ENCODE measurements around the gene RAPGEF3. TPM values are rescaled to one million over a fixed set of nuclear protein-coding genes. Genes with fewer than 3 reads are reported as not detected.

Gene RAPGEF3
- total RNA-seq, 1 donor from 2014 or later, result 13.5 TPM

DNA sequence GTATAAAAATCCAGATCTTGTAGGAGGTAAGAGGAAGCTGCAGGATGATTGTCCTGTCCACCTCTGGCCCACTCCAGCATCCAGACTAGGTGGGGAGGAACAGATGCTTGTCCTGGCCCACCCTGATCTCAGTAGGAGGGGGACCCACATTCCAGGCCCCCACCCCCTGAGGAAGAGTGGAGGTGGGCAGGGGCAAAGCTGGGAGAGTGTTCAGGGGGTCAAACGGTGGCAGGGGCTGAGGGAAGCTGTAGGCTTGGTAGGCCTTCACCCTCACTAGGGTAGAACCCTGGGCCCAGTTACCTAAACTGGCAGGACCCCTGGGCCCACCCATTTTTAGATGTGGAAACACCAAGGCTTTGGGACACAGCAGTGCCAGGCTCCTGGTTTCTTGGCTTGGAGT is 18.5 kb upstream of the RAPGEF3 start:
- DNase-seq (ENCODE audit: low read depth in 2 of 2), result no peak

DNA sequence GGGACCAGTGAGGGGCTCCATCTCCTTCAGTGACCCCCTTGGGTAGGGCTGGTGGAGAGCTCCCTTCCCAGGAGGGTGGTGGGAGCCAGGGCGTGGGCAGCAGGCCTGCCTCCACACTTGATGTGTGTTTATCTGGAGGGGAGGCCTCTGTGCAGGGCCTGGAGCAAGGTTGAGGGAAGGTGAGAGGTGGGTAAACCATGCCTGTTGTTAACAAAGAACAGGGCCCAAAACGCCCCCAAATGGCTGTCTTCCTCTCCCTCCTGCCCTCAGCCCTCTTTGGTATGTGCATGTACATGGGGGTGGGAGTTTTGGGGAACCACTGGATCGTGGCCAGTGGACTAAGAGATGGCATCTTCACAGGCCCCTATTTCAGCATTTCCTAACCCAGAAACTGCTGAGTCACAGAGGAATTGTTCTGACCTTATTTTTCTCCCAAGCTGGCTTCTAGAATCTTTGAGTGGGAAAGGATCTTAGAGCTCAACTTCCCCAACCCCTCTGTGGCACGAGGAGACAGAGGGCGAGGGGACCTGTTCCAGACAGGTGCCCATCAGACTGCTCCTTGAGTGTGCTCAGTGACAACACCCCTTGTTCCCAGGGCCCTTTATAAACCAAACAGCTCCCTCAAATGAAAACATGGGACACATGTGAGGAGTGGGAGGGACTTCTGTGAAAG is 17.9 kb upstream of the RAPGEF3 start:
- DNase-seq (ENCODE audit: low read depth in 2 of 2), result no peak

GRCh38 chr12:47775100-47775911 is 16.6 kb upstream of the RAPGEF3 start:
- DNase-seq (ENCODE audit: low read depth in 2 of 2), result no peak

DNA sequence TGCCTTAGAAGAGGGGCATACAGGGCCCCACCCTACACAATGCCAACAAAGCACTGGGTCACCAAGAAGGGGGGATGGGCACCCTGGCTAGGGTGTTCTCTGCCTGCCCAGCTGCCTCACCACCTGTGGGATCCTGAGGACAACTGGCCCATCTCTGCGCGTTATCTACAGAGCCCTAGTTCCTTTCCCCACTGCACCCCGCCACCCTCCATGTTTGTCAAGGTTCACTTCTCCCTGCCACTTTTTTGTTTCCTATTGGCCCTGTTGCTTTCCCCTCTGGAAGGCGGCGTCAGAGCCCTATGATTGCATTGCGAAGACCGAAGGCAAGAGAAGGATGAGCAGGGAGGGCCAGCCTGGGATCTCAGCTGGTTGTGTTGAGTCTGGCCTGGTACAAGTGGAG is 16.0 kb upstream of the RAPGEF3 start:
- no peak for DNase-seq (ENCODE audit: low read depth in 2 of 2)

DNA sequence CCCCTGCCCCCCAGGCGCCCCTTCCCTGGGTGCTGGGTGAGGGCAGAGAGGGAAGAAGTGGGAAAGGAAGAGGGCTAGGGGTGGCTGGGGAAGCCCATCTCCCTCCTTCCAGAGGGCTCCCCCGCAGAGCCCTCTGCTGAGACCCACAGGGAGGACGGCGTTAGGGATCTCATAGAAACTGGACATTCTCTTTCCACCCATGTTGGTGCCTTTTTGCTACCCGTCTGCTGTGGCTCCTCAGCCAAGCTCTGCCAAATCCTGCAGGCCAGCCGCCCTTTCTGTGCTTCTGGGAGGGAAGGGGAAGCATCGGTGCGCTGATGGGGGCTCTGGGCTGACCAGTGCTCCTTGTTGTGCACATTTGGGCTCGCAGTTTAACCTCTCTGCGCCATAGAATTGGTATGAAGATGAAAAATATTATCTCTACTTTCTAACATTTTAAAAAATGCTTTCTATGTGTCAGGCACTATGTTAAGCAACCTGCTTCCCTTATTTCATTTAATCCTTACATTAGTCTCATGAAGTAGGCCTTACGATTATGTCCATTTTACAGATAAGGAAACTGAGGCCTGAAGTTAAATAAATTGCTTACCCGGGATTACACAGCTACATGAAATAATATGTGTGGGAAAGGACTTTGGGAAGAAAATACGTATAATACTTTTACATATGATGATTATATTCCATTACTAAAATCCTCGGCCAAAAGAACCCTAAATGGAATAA is 15.3 kb upstream of the RAPGEF3 start:
- DNase-seq (ENCODE audit: low read depth in 2 of 2), result no peak

DNA sequence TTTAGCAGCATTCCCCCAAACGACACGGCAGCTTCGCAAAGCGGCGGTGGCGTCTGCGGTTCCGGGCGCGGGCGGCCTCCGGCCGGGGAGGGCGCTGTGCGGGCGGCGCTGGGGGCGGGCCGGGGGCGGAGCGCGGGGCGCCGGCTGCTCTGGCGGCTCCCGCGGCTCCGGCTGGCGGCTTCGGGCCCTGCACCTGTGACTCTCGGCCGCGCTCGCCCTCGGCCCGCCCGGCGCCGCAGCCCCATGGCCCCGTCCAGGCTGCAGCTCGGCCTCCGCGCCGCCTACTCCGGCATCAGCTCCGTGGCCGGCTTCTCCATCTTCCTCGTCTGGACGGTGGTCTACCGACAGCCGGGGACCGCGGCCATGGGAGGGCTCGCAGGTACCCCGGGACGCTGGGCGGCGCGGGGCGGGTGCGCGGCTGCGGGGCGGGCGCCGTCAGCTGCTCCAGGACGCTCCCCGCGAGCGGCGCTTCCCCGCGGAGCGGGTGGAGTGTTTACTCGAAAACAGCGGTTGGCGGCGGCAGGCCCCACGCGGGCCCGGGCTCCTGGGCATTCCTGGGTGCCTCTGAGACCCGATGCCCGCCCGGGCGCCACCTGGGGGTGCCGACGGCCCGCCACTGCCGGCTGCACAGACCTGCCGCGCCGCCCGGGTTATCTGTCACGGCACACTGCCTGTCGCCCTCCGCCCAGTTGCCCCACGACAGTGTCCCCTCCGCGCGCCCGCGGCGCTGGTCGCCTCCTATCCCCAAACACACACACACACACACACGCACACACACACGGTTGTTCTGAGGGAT is 14.6 kb upstream of the RAPGEF3 start, which contains the start of gene SLC48A1:
SLC48A1 (plus strand) TSS at position 177 of the 796 bp plus-strand sequence; CDS start at position 244, 67 bp downstream.
- DNase-seq (ENCODE audit: low read depth in 2 of 2), result peak; percentile 22 to 76

DNA sequence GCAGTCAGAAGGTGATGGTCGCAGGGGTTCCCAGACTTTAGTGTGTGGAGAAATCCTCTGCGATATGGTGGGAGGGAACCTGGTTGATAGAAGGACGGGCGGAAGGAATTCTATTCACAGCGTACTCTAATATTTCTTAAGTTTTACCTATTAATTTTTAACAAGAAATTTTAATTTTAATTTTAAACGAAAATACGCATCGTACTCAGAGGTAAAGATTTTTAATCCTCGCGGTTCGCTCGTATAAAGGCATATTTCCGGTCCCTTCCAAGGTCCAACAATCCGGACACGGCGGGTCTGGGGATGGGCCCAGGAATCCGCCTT is 14.0 kb upstream of the RAPGEF3 start:
- DNase-seq (ENCODE audit: low read depth in 2 of 2), result no peak

DNA sequence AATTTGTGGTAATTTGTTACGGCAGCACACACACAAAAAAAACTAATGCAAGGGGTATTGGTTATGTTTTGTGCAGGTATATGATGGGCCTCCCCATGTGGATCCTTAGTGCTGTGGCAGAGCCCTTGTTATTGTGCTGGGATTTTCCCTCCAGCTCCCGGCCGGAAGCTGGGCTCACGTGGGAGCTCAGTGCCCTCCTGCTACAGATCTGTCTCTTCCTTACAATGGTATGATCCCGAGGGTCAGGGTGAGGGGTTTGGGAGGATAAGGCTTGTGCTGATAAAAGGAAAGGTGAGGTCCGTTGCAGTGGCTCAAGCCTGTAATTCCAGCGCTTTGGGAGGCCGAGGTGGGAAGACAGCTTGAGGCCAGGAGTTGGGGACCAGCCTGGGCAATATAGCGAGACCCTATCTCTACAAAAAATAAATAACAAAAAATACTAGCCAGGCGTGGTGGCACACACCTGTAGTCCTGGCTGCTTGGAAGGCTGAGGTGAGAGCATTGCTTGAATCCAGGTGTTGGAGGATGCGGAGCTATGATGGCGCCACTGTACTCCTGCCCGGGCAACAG is 13.5 kb upstream of the RAPGEF3 start:
- DNase-seq (ENCODE audit: low read depth in 2 of 2), result peak in 1 of 2 donors; percentile 39

GRCh38 chr12:47771304-47771703 is 12.6 kb upstream of the RAPGEF3 start:
- DNase-seq (ENCODE audit: low read depth in 2 of 2), result no peak

DNA sequence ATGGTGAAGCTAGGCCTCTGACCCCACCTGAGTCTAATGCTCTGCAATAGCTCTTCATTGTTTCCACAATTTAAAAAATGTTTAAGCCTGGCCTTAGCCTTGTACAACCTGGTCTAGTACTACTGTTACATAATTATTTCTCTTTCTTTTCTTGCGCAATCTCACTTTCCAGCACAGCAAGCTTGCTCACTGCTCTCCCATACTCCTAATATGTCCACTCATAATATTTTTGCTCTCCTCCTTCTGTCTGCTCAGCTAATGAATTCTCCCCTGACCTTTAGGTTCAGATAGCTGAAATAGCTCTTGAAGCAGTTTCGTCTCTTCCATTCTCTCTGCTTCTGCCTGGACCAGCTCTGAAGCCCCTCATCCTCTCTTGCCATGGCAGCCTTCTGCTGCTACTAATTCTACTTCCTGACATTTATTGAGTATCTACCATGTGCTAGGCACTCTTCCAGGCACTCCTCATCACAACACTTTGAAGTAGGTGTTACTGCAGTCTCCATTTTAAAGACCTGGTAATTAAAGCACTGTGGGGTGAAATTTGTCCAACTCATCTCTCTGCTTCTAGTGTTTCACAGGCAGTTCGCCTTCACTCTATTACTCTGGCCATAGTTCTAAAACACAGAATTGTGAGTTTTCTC is 11.5 kb upstream of the RAPGEF3 start:
- DNase-seq (ENCODE audit: low read depth in 2 of 2), result no peak

GRCh38 chr12:47769234-47770085 is 10.8 kb upstream of the RAPGEF3 start:
- no peak for DNase-seq (ENCODE audit: low read depth in 2 of 2)

DNA sequence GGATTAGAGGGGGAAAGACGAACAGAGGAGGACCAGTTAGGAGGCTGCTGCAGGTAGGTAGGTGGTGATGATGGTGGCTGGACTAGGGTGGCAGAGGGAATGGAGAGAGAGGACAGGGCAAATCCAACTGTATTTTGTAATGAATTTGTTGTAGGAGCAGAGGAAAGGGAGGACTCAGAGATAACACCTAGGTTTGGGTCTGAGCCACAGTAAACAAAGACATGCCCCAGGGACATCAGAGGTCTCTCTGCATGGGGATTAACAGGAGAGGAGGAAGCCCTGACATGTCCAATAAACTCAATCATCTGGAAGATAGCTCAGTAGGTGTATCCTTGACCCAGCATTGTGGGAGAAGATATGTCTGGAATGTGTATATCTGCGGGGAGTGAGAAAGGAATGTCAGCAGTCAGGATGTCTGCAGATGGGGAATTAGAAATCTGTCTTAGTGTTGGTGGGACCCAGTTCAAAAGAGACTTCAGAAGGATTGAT is 9.7 kb upstream of the RAPGEF3 start:
- peak in 1 of 2 donors; percentile 24 for DNase-seq (ENCODE audit: low read depth in 2 of 2)

DNA sequence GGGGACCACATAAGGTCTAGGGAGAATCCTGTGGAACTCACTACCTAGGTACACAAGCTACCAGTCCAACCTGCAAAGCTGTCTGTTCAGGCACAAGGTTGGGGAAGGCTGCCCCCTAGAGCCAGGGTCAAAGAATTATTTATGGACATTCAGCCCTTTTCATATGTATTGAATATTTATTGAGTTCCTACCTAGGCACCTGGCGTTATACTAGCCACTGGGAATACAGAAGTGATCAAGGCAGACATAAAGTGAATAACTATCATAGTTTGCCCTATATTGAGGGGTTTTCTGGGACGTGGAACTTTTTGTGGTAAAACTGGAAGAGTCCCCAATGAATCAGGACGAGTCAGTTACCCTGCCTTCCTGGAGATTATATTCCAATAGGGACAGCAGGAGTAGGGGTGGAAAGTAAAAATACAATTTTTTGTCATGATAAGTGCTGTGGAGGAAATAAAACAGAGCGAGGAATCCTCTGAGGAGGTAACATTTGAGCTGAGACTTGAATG is 8.6 kb upstream of the RAPGEF3 start:
- DNase-seq (ENCODE audit: low read depth in 2 of 2), result peak; percentile 58 to 78

GRCh38 chr12:47766502-47767215 is 8.0 kb upstream of the RAPGEF3 start:
- DNase-seq (ENCODE audit: low read depth in 2 of 2), result no peak

DNA sequence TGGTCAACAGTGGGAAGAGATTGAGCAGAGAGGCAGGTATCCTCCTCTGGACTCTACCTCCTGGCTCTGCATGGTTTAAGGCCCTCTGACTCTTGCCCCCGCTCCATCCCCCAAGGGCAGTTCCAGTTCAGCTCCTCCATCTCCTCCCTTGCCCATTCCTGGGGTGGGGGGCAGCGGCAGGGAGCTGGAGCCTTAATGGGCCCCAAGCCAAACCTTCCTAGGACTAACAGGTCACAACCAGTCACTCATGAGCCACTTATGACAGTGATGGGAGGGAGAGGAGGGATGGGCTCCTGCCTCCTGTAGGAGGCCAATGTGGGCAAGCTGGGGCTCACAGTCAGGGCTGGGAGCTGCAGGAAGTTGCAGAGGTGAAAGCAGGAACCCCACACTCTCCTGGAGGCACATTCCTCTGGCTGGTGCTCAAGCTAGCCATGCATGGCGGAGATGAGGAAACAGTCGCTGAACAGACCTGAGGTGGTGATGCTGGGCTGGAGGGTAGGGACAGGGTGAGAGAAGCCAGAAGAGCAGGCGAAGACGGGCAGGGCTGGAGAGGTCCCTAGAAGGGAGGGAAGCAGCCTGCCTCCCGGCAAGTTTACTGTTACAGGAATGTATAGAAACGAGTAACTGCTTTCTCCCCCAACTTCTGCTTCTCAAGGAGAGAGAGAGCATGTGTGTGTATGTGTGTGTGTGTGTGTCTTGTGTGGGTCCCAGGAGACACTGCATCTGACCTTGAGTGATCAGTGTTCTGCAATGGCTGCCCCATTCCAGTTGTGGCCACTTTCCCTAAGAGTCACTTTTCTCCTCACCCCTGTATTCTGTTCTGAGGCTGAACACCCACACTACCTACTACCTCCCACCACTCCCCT is 5.0 kb upstream of the RAPGEF3 start:
- DNase-seq (ENCODE audit: low read depth in 2 of 2), result no peak

- no peak for DNase-seq (ENCODE audit: low read depth in 2 of 2)
Measured at GRCh38 chr12:47762850-47763465, 4.3 kb upstream of the RAPGEF3 start.

DNA sequence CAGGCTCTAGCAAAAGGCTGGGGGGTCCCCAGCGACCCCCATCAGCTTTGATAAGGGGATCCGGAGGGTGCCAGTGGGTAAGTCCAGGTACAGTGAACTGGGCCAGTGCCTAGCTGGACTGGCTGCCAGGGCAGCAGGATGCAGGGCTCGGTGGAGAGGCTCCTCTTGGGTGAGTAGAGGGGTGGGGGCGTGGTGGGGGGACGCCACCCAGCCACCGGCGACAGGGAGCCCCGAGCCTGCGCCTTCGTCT is 171 bp downstream of the RAPGEF3 start:
- no peak for DNase-seq (ENCODE audit: low read depth in 2 of 2)

Measured in dermis microvascular lymphatic vessel endothelial cell (primary cell).